ENCODE data around the gene ADIPOQ.

GRCh38 chr3:186871403-186871924 is 29.0 kb downstream of the ADIPOQ start:
- TF ChIP-seq CTCF (IDR thresholded peaks at IDR 0.05) = no peak
- no peak for TF ChIP-seq POLR2AphosphoS5 (IDR thresholded peaks at IDR 0.05)
- TF ChIP-seq POLR2A (IDR thresholded peaks at IDR 0.05; ENCODE audit: low read depth) = no peak
- no peak for TF ChIP-seq EP300 (IDR thresholded peaks at IDR 0.05)

Measured in esophagus muscularis mucosa (tissue), 4 donors.